K562 (cell line): Measurements from ENCODE around the gene ITK. TPM values are rescaled to one million over a fixed set of nuclear protein-coding genes. Genes with fewer than 3 reads are reported as not detected.

Experiments
- ATAC-seq: fragments of 200-7000 bp; cut with Tn5 transposase; 3 replicates; pipeline ENCODE4 v1.9.1; 2020; ENCODE audit warnings: moderate library complexity
- BruUV-seq: library from RNA; stranded (reverse); fragments of 400-500 nt; replicated peaks from 2 replicates; lab custom pipeline; 2021; lab: Mats Ljungman, UMichigan
- CTCF ChIA-PET: fragments of 300-600 bp; formaldehyde crosslinking; extraction: SDS; loops from one replicate; lab custom pipeline; 2021; ENCODE audit warnings: low intra/inter-chr PET ratio; lab: Yijun Ruan, JAX
- POLR2A ChIA-PET: fragments of 300-600, 350-650 bp; sonication (Branson Sonifier 250); formaldehyde crosslinking; extraction: SDS; loops from one replicate; lab custom pipeline; 2021; ENCODE audit warnings: antibody characterized with exemption, inconsistent platforms; lab: Yijun Ruan, JAX
- DNase-seq, 4 experiments: peaks; one replicate each; pipeline versions ENCODE4 v3.0.0 to v3.0.0-alpha.2; 2011 to 2018; ENCODE audit warnings: low spot score in 3 of 4, mixed read lengths in 3 of 4; ENCODE audit errors: extremely low read depth in 1 of 4
- FAIRE-seq: peaks from 2 replicates; lab custom pipeline; 2011; peaks lifted over from hg19 to GRCh38; lab: Jason Lieb, UNC
- H2AFZ ChIP-seq: 2 replicates; pipeline ENCODE4 v1.6.0; 2011; ENCODE audit warnings: low read depth, low read length, control low read depth, inconsistent platforms
- H3K27ac ChIP-seq: fragments of 200-600 bp; 3 replicates; pipeline ENCODE4 v1.8.0; 2011; ENCODE audit warnings: low read depth, mild to moderate bottlenecking, control low read depth, inconsistent platforms, low read length, moderate library complexity, mixed read lengths; ENCODE audit errors: extremely low read depth
- H3K27me3 ChIP-seq, 2 experiments: fragments of 300-600 bp in 1 of 2; 2 replicates in 1 of 2; 3 replicates in 1 of 2; pipeline versions ENCODE4 v1.6.0 to v1.8.0; 2011; ENCODE audit warnings: inconsistent platforms in 2 of 2, low read length in 2 of 2, mild to moderate bottlenecking in 1 of 2, mixed read lengths in 1 of 2, moderate library complexity in 1 of 2; ENCODE audit not compliant: control insufficient read depth in 2 of 2, insufficient read depth in 2 of 2
- H3K36me3 ChIP-seq: fragments of 300-600 bp; 3 replicates; pipeline ENCODE4 v1.8.0; 2011; ENCODE audit warnings: mild to moderate bottlenecking, low read length, inconsistent platforms; ENCODE audit not compliant: control insufficient read depth, insufficient read depth
- H3K4me1 ChIP-seq, 2 experiments: fragments of 200-600 bp in 1 of 2; replicated peaks in 1 of 2; 2 replicates in 1 of 2; 3 replicates in 1 of 2; pipeline versions ENCODE4 v1.5.1 to v1.8.0; 2011; ENCODE audit warnings: inconsistent platforms in 2 of 2, low read length in 2 of 2, mild to moderate bottlenecking in 1 of 2, mixed read lengths in 1 of 2, moderate library complexity in 1 of 2; ENCODE audit not compliant: control insufficient read depth in 2 of 2, insufficient read depth in 2 of 2
- H3K4me2 ChIP-seq: 2 replicates; pipeline ENCODE4 v1.6.1; 2011; ENCODE audit warnings: low read length, control low read depth, inconsistent platforms, mixed read lengths; ENCODE audit not compliant: insufficient read depth
- H3K4me3 ChIP-seq: fragments of 200-600 bp; sonication (generic), shearing (Covaris generic); 2 replicates; pipeline ENCODE4 v1.5.1; 2016; ENCODE audit warnings: control low read depth, inconsistent platforms
- H3K79me2 ChIP-seq: fragments of 200-600 bp; 3 replicates; pipeline ENCODE4 v1.8.0; 2011; ENCODE audit warnings: low read length, inconsistent platforms; ENCODE audit not compliant: control insufficient read depth, insufficient read depth
- H3K9ac ChIP-seq, 2 experiments: 2 replicates each; pipeline versions ENCODE4 v1.6.0 to v1.6.1; 2011; ENCODE audit warnings: low read depth in 2 of 2, low read length in 2 of 2, control low read depth in 1 of 2, inconsistent platforms in 1 of 2, mild to moderate bottlenecking in 1 of 2, mixed read lengths in 1 of 2; ENCODE audit not compliant: insufficient read depth in 1 of 2
- H3K9me1 ChIP-seq: one replicate; pipeline ENCODE4 v1.6.0; 2011; ENCODE audit warnings: inconsistent platforms, mild to moderate bottlenecking, low read length, moderate library complexity; ENCODE audit not compliant: control insufficient read depth, insufficient read depth
- H3K9me3 ChIP-seq: replicated peaks from 2 replicates; pipeline ENCODE4 v1.5.1; 2011; ENCODE audit warnings: low read depth, low read length, inconsistent platforms; ENCODE audit not compliant: control insufficient read depth, insufficient read depth
- H4K20me1 ChIP-seq: replicated peaks from 2 replicates; pipeline ENCODE4 v1.6.1; 2011; ENCODE audit warnings: low read length, inconsistent platforms, mixed read lengths; ENCODE audit not compliant: control insufficient read depth, insufficient read depth
- REST ChIP-seq, 2 experiments: fragments of 450-650 bp; formaldehyde crosslinking in 1 of 2; IDR thresholded peaks; 2 replicates each; pipeline versions ENCODE4 v1.4.0 to v1.6.1; 2014 to 2020; ENCODE audit warnings: mild to moderate bottlenecking in 2 of 2, borderline replicate concordance in 1 of 2, low read depth in 1 of 2
- WGBS: fragments of 100-300 bp; shearing (Covaris generic); methylation state at CpG from one replicate; pipeline ENCODE4 v1.1.6; 2016; ENCODE audit warnings: low coverage, mixed read lengths; ENCODE audit not compliant: insufficient coverage; ENCODE audit errors: missing lambda C conversion rate; 5-methylcytosine and 5-hydroxymethylcytosine counted together
- in situ Hi-C: fragments of 300-500 bp; cut with MboI; formaldehyde crosslinking; loops from 4 replicates; pipeline ENCODE4 v1.15.0; 2018; ENCODE audit warnings: inconsistent platforms, mixed read lengths
- intact Hi-C: fragments of 100-400 bp; cut with micrococcal nuclease; formaldehyde crosslinking; loops from 2 replicates; pipeline ENCODE4 v1.14.2; 2022
- polyA plus RNA-seq, 8 experiments: library from polyadenylated mRNA; depleted of rRNA in 4 of 8; stranded (reverse) in 5 of 8; unstranded in 3 of 8; fragments of >200 nt; fragmentation: Nextera tagmentation in 2 of 8; fragmentation: Illumina TruSeq in 1 of 8; extraction: Ambion mirVana in 2 of 8; extraction: Trizol in 1 of 8; gene quantifications; 2 replicates each; pipeline versions ENCODE4 v1.2.1 to v1.2.3, GENCODE V29; 2011 to 2014; ENCODE audit warnings: inconsistent platforms in 1 of 8, missing spikeins in 1 of 8
- total RNA-seq, 7 experiments: library from RNA; depleted of rRNA in 6 of 7; stranded (reverse); fragments of >200 nt in 6 of 7; fragmentation: Illumina TruSeq in 2 of 7; extraction: Trizol in 2 of 7; gene quantifications; 2 replicates each; pipeline versions ENCODE4 v1.2.1 to v1.2.3, GENCODE V29; 2011 to 2021; ENCODE audit warnings: low replicate concordance in 1 of 7

The ITK gene
- total and polyA plus RNA-seq, 9 of the 15 experiments (the other 6 are each of a cell fraction or from before 2014, with no cell fraction given) = 0.04 to 0.75 TPM; not detected in 7

- H3K36me3 ChIP-seq = no peaks in the 10 kb centered on the region
- FAIRE-seq = no peak
- no peak overlapping the region for H2AFZ ChIP-seq
- H3K4me2 ChIP-seq = no peak overlapping the region
- no peak for ATAC-seq
- H3K79me2 ChIP-seq = no peaks in the 10 kb centered on the region
- no peaks in the 10 kb centered on the region for H3K9me1 ChIP-seq
- 24% methylated on average over 7 of the region's 8 CpGs for WGBS
- POLR2A ChIA-PET = interaction anchor here (0.7 to 0.8 kb wide), 2 partner anchors 42 to 47 kb away, joined by 3 read pairs; no protein-coding TSS in a partner anchor
- DNase-seq = no peak
- H4K20me1 ChIP-seq = no peaks in the 10 kb centered on the region
- H3K9ac ChIP-seq = no peak overlapping the region
- BruUV-seq = no TSS peak
- peaks cover 2 to 36% of the 10 kb centered on the region in 2 experiments for H3K27me3 ChIP-seq
- no peak overlapping the region for H3K4me3 ChIP-seq
- CTCF ChIA-PET = no interaction called here
- no peaks in the 10 kb centered on the region for H3K9me3 ChIP-seq
- intact Hi-C loops = no loop called here
- in situ Hi-C loops = no loop called here
- H3K4me1 ChIP-seq = peaks cover 12% of the 10 kb centered on the region in 2 experiments; a peak in 4 of 5 replicates
- H3K27ac ChIP-seq = no peak overlapping the region
- 0 out of 2 replicates have a peak, but pooled peaks have one; percentile 17 for TF ChIP-seq REST (IDR thresholded peaks at IDR 0.05; ENCODE audit: borderline replicate concordance)
- no peak for TF ChIP-seq REST (CRISPR knock-in tag; IDR thresholded peaks at IDR 0.05; ENCODE audit: low read depth)
These were observed 87.3 kb downstream of the ITK start for GRCh38 chr5:157267761-157268480.
